A549 (cell line): ENCODE measurements around the gene FBN3.

Source experiments
- CTCF ChIP-seq: fragments of >200 bp; sonication (Bioruptor Twin); formaldehyde crosslinking; IDR thresholded peaks from 3 replicates; pipeline ENCODE4 v1.5.1; 2016
- SMC3 ChIP-seq: fragments of >200 bp; sonication (Bioruptor Twin); formaldehyde crosslinking; IDR thresholded peaks from 3 replicates; pipeline ENCODE4 v1.6.1; 2018; ENCODE audit warnings: inconsistent platforms

DNA sequence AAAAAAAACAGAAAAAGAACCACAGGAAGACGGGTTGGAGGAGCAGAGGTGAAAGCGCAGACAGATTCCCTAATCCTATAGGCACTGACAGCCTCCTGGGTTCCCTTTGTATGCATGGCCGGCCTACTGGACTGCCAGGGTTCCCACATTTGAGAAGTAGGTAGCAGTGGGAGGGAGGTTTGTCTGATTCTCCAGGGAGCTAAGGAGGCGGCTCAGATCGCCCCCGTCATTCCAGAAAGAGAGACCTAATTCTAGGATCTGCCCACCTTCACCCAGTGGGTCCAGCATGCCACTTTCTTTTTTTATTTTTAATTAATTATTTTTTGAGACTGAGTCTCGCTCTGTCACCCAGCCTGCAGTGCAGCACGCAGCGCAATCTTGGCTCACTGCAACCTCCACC, 106.5 kb downstream of the FBN3 start:
- TF ChIP-seq CTCF (no peak), SMC3 (no peak)
